ENCODE measurements around the gene LIFR. TPM values are rescaled to one million over a fixed set of nuclear protein-coding genes. Genes with fewer than 3 reads are reported as not detected.

LIFR gene
- total RNA-seq, 4 donors from 2014 or later = 3.1 to 72.9 (median 16.9) TPM

GRCh38 chr5:38469707-38470267 is 86.7 kb downstream of the LIFR start:
- no peak for TF ChIP-seq POLR2A (IDR thresholded peaks at IDR 0.05)
- no peak for TF ChIP-seq CTCF (IDR thresholded peaks at IDR 0.05)
- H3K4me3 ChIP-seq = peak overlapping the region in 1 of 4 donors; percentile 37
- 85 to 100% methylated on average over 4 to 11 of the region's 11 CpGs for WGBS, 2 donors
- DNase-seq = no peak
- peak overlapping the region; percentile 30 to 92 (median 84) for H3K27ac ChIP-seq
- no peaks in the 10 kb centered on the region for H3K27me3 ChIP-seq
- intact Hi-C loops (cut with DNase I) = no loop called here
- H3K4me1 ChIP-seq = peaks cover 11 to 54% (median 30%) of the 10 kb centered on the region in 3 donors
- no peaks in the 10 kb centered on the region for H3K36me3 ChIP-seq
- no peaks in the 10 kb centered on the region for H3K9me3 ChIP-seq

- intact Hi-C loops (cut with DNase I) = no loop called here
- peak overlapping the region in 2 of 4 donors; percentile 5 to 37 for H3K4me3 ChIP-seq
- H3K27ac ChIP-seq = peak overlapping the region; percentile 60 to 92 (median 84)
Measured at GRCh38 chr5:38468978-38469706, 87.3 kb downstream of the LIFR start.

GRCh38 chr5:38468202-38468673 is 88.2 kb downstream of the LIFR start:
- TF ChIP-seq CTCF (IDR thresholded peaks at IDR 0.05) (no peak), POLR2A (IDR thresholded peaks at IDR 0.05) (no peak)
- Histone ChIP-seq H3K4me1 (peaks cover 11 to 69% (median 42%) of the 10 kb centered on the region in 3 donors), H3K4me3 (no peak overlapping the region), H3K36me3 (no peaks in the 10 kb centered on the region), H3K27ac (peak overlapping the region; percentile 60 to 92 (median 84)), H3K9me3 (no peaks in the 10 kb centered on the region), H3K27me3 (no peaks in the 10 kb centered on the region)
- WGBS, 2 donors = 80 to 83% methylated on average over 4 of the region's 12 CpGs
- DNase-seq = no peak
- intact Hi-C loops (cut with DNase I) = no loop called here

More at GRCh38 chr5:38468978-38469706, 87.3 kb downstream of the LIFR start:
- Histone ChIP-seq H3K9me3 (no peaks in the 10 kb centered on the region), H3K4me1 (peaks cover 11 to 60% (median 35%) of the 10 kb centered on the region in 3 donors), H3K27me3 (no peaks in the 10 kb centered on the region), H3K36me3 (no peaks in the 10 kb centered on the region)
- WGBS, 2 donors = 56 to 70% methylated on average over 15 to 16 of the region's 18 CpGs
- TF ChIP-seq CTCF (IDR thresholded peaks at IDR 0.05) (no peak), POLR2A (IDR thresholded peaks at IDR 0.05) (no peak)
- DNase-seq = no peak

DNA sequence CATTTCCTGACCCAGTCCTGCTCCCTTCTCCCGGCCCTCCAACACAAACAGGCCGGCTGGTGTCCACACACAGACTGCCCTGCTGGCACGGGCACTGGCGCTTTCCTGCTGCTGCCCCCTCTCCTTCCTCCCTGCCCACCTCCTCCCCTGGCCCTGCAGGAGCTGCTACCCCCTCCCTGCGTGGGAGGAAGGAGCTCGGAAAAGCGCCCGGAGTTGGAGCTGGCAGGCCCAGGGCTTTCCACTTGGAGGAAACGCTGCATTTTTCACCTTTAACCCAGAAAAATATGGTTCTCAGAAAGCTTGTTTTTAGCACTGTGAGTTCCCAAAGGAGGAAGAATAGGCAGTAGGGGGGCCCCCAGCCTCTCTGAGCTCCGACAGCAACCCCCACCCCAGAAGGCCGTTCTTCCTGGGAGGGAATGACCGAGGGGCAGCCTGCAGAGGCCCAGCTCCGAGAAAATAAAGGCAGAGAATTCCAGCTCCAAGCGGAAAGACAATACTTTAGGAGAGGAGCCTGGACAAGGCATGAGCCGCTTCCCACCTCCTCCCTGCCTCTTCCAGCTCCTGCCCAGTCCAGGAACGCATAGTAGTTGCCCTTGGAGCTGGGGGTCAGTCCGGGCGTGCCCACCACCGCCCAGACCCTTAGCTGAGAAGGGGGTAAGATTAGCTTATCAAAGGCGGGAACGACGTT is 88.9 kb downstream of the LIFR start:
- WGBS, 2 donors = 49 to 63% methylated on average over 11 to 13 of the region's 22 CpGs
- intact Hi-C loops (cut with DNase I) = no loop called here
- TF ChIP-seq POLR2A (IDR thresholded peaks at IDR 0.05) = no peak
- TF ChIP-seq CTCF (IDR thresholded peaks at IDR 0.05) = no peak
- H3K4me1 ChIP-seq = peaks cover 11 to 76% (median 42%) of the 10 kb centered on the region in 3 donors
- peak overlapping the region in 1 of 4 donors; percentile 27 for H3K4me3 ChIP-seq
- no peaks in the 10 kb centered on the region for H3K36me3 ChIP-seq
- H3K27ac ChIP-seq = peak overlapping the region; percentile 60 to 92 (median 84)
- no peak for DNase-seq
- H3K9me3 ChIP-seq = no peaks in the 10 kb centered on the region
- H3K27me3 ChIP-seq = no peaks in the 10 kb centered on the region
